Gastroesophageal sphincter (tissue), 2 donors: ENCODE measurements around the gene ZBED4.

Source experiments
- EP300 ChIP-seq: sonication (generic); formaldehyde crosslinking; IDR thresholded peaks from one replicate; pipeline ENCODE4 v1.6.1; 2017; ENCODE audit warnings: antibody characterized with exemption, mild to moderate bottlenecking
- POLR2A ChIP-seq, 2 donors: fragments of 450-650 bp; IDR thresholded peaks; one replicate each; pipeline ENCODE4 v1.6.1; 2017; ENCODE audit warnings: antibody characterized with exemption in 2 of 2, mild to moderate bottlenecking in 2 of 2, moderate library complexity in 1 of 2

DNA sequence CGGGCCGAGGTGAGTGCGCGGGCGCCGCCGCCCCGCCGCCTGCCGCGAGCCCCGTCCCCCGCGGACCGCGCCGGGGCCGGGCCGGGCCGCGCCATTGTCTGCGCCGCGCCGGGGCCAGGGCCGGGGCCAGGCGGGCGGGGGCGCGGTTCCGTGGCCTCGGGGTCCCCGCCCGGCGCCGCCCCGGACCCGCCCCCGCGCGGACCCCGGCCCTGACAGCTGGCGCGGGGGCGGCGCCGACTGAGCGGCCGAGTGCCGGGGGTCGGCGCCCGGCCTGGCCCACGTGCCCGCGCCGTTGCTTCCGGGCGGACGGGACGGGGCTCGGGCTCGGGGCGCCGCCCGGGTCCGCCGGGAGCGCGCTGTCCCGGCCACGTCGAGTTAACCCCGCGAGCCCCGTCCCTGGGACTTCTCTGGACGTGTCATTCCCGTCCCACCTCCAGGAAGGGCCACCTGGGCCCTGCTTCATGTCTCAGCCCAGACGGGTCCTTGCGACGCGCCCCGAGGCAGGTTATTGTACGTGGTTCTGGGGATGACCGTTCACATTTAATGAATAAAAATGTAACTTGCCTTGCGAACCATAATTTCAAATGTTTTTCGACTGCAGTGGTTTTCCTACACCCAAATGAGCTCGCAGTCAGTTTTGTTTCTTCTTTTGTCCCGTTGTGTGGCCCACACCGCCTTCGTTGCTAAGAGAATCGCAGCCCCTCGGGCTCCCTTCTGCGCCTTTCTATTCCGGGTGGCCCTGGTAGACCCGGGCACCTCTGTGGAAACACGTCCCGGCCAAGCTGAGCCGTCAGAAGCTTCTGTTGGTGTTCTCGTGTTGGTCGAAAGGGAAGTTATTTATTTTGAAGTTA lies 562 bp downstream of the ZBED4 start:
- TF ChIP-seq EP300 (no peak), POLR2A (IDR thresholded peaks at IDR 0.05) (no peak)
